ENCODE results near the gene MOK.

DNA sequence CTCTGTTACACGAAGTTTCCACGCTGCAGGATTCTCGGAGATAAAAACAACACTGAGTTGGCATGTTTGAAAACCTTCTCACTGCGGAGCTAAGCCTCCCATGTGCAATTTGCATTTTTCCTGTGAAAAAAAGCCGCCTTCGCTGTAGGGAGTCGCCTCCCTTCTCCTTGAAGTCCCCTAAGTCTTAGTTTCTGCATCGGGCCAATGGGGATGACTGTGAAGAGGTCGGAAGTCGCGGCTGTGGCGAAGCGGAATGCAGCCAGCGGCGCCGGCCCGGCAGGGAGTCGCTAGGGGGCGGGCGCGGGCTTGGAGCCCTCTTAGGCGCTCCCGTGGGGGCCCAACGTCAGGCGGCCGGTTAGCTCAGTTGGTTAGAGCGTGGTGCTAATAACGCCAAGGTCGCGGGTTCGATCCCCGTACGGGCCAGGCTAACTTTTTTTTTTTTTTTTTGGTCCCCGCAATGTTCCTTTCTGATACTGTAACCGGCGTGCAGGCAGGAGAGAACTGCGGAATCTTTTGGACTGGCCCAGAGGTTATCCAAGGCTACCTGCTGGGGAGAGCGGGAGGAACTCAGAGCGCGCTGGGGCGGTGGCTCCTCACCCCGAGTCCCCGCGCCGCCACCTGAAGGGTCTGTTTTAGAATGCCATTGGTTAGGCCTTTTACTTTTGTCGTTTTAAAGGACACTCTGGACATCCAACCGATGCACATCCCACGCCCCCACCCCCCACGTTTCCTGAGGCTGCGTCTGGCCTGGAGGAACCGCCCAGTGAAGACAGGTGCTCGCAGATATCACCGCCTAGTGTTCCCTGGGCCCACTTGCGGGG is 12.0 kb upstream of the MOK start:
- no peak for TF ChIP-seq EZH2 (IDR thresholded peaks at IDR 0.05; ENCODE audit: borderline replicate concordance, low read length)
- TF ChIP-seq, protein P1, sequence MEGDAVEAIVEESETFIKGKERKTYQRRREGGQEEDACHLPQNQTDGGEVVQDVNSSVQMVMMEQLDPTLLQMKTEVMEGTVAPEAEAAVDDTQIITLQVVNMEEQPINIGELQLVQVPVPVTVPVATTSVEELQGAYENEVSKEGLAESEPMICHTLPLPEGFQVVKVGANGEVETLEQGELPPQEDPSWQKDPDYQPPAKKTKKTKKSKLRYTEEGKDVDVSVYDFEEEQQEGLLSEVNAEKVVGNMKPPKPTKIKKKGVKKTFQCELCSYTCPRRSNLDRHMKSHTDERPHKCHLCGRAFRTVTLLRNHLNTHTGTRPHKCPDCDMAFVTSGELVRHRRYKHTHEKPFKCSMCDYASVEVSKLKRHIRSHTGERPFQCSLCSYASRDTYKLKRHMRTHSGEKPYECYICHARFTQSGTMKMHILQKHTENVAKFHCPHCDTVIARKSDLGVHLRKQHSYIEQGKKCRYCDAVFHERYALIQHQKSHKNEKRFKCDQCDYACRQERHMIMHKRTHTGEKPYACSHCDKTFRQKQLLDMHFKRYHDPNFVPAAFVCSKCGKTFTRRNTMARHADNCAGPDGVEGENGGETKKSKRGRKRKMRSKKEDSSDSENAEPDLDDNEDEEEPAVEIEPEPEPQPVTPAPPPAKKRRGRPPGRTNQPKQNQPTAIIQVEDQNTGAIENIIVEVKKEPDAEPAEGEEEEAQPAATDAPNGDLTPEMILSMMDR (conservative IDR thresholded peaks at IDR 0.05 in 1 of 2, IDR thresholded peaks at IDR 0.05 in 1 of 2; ENCODE audit: extremely low read depth in 1 of 2, insufficient read depth in 1 of 2, low read depth in 1 of 2, low read length in 2 of 2) = peak; percentile 37 to 86

All from mammary epithelial cell (primary cell).